Hematopoietic multipotent progenitor cell treated with erythropoietin and hydrocortisone succinate and interleukin-3 and kit ligand, for 15 days (in vitro differentiated cells): ENCODE measurements around the gene SOCS6.
"Not testable (repeated sequence)": the region's sequence is repeated elsewhere in the genome, so short reads cannot be mapped to it uniquely, and the experiment has no call there.

Experiments
- DNase-seq: peaks from one replicate; pipeline ENCODE4 v3.0.0-alpha.2; 2015; ENCODE audit warnings: low spot score

The SOCS6 gene

GRCh38 chr18:70324897-70325296 is 36.1 kb downstream of the SOCS6 start:
- DNase-seq: no peak

GRCh38 chr18:70326255-70326654 is 37.4 kb downstream of the SOCS6 start:
- no peak for DNase-seq

- DNase-seq: no peak
Measured at GRCh38 chr18:70328169-70328568, 39.3 kb downstream of the SOCS6 start.

DNA sequence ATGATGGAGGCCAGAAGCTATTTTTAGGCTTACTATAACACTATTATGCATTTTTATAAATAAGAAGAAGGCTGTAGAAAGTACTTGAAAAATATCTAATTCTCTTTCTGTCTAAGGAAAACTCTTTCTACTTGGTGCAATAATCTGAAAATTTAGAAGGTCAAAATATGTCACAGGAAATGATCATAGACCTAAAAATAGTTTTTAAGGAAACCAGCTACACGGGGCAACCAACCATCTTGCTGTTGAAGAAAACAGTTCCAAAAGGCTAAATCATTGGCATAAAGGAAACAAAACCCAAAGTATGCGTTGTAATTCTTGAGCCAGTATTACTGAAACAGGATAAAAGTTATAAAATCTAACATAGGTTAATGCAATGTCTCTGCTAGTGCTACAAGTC is 40.2 kb downstream of the SOCS6 start:
- DNase-seq: no peak

GRCh38 chr18:70330887-70331286 is 42.0 kb downstream of the SOCS6 start:
- no peak for DNase-seq

- DNase-seq: no peak
Measured at GRCh38 chr18:70331456-70332097, 42.7 kb downstream of the SOCS6 start.

- no peak for DNase-seq
Measured at GRCh38 chr18:70332694-70333093, 43.8 kb downstream of the SOCS6 start.

- no peak for DNase-seq
Measured at GRCh38 chr18:70333316-70333715, 44.5 kb downstream of the SOCS6 start.

- no peak for DNase-seq
Measured at GRCh38 chr18:70333757-70334156, 44.9 kb downstream of the SOCS6 start.

DNA sequence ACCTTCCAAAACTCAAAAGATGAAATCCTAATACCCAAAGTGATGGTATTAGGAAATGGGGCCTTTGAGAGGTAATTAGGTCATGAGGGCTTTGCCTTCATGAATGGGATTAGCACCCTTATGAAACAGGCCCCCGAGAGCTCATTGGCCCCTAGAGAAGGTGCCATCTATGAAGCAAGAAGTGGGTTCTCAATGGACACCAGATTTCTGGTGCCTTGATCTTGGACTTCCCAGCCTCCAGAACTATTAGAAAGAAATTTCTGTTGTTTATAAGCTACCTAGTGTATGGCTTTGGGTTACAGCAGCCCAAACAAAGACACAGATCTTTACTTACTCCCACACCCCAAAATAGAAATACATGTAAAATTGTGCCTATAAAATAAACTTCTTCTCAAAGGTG is 45.4 kb downstream of the SOCS6 start:
- DNase-seq: no peak

- no peak for DNase-seq
Measured at GRCh38 chr18:70334728-70335329, 46.0 kb downstream of the SOCS6 start.

DNA sequence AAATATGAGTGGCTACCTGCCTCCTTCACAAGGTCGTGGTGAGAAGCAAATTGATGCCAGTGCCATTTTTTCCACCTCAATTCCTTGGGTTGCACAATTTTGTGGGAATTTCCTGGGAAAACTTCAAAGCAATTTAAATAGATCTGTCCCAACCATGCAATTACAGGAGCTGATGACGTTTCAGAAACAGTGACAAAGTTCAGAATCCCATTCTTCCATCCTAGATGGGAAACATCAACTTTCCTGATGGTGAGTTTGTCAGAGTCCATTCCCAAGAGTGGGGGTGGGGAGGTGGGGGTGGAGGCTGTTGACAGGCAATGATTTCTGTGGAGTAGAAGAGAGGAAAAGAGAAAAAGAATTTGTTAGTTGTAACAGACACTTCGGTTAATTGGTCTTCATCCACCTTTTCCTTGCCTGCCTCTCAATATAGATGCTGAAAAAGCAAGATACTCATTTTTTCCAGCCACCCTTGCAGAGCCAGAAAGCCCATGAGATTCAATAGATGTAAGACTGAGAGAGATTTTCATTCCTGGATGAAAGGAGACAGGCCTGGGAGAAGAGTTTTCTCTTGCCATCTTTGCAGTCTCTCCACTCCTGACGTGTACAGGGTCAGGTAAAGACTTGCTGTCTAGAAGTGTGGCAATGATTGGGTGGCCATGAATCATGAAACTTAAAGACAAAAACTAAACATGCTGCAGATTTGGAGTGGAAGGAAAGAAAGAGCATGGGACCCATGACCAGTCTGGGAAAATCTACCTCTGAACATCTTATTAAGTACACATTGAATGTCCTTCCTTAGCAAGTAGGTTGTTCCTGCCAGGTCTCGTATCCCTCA is 47.3 kb downstream of the SOCS6 start:
- DNase-seq: no peak

DNA sequence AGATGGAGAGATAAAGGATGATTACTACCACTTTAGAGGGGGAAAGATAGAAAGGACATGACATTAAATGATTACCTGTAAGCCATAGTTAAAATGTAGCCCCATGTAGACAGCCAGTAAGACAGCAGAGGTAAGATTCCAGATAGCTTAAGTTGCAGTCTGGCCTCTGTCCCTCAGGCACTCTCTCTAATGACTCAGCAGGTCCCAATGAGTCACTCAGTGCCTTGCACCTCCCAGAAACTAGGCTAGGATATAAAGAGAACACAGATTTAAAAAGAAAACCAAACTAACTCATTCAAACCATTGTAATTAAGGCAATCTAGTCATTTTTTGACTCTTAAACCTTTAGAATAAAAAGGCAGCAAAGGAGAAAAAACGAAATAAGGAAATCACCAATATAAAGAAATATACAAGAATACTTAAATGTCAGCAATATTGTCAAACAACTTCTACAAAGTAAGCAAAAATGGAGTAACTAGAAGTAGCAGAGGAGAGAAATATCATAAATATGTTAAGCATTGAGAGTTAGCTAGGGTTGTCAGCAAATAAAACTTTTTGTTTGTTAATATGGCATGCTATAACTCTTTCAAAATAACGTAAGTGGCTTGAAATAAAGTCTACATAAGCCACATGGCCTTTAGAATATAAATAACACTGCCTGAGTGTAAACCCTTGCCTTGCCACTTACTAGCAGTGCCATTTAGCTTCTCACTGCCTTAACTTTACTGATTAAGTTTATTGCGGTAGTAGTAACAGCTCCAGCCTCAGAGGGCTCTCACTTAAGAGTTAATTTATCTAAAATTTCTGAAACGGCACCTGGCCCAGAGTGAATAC is 48.5 kb downstream of the SOCS6 start:
- no peak for DNase-seq

GRCh38 chr18:70338890-70339289 is 50.0 kb downstream of the SOCS6 start:
- DNase-seq: no peak

- no peak for DNase-seq
Measured at GRCh38 chr18:70339915-70340314, 51.1 kb downstream of the SOCS6 start.

GRCh38 chr18:70348481-70348880 is 59.6 kb downstream of the SOCS6 start:
- DNase-seq: not testable (repeated sequence)

- no peak for DNase-seq
Measured at GRCh38 chr18:70349316-70349715, 60.5 kb downstream of the SOCS6 start.

DNA sequence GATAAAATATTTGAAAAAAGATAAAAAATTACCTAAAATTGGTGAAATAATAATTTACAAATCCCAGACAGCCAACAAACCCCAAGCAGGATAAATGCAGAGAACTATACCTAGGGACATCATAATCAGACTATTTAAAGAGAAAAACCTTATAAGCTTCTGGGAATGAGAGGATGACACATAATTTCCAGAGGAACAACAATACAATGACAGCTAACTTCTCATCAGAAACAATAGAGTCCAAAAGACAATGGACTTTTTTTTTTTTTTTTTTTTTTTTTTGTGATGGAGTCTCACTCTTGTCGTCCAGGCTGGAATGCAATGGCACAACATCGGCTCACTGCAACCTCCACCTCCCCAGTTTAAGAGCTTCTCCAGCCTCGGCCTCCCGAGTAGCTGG is 65.2 kb downstream of the SOCS6 start:
- DNase-seq: no peak

DNA sequence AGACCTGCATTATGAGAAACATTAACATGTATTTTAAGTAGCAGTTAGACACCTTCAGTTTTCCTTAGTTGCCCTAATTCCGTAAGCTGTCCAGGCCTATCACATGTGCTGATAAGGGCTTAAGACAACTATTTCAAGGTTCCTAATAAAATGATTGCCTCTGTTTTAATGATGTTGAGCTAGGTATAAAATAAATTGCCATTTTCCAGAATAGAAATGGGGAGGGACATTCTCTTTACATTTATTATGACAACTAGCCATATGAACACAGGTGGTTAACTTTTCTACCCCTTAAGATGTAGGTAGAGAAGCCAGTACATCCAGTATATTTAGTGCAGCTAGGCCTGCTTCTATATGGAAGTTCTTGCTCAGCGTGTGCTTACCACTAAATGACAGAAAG is 65.9 kb downstream of the SOCS6 start:
- no peak for DNase-seq

GRCh38 chr18:70355620-70356385 is 67.0 kb downstream of the SOCS6 start:
- no peak for DNase-seq

DNA sequence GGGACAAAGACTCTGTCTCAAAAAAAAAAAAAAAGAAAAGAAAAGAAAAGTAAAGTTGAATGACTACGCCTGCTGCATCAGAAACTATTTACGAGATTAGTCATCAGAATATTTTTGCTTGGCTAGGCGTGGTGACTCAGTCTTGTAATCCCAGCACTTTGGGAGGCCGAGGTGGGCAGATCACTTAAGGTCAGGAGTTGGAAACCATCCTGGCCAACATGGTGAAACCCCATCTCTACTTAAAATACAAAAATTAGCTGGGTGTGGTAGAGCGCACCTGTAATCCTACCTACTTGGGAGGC is 69.2 kb downstream of the SOCS6 start:
- not testable (repeated sequence) for DNase-seq

DNA sequence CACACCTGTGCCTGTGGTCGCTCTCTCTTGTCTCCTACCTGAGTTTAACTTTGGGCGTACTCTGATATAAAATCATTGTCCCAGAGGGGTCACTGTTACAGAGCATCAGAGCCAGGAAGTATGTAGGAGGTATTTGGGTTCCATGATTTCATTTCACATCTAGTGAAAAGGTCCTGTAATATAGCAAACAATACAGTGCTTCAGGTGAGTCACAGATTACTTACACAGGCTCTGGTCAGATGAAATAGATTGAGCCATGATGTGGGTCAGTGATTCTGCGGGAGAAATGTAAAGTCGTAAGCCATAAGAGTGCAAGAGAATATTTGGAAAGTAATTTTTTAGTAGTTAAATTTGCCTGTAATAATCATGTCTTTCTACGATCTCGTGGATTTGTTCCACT is 70.2 kb downstream of the SOCS6 start:
- no peak for DNase-seq
